Right lobe of liver (tissue), 4 donors: Measurements from ENCODE around the gene TNFRSF19.

Source experiments
- CTCF ChIP-seq, 4 donors: fragments of 200-600 bp in 3 of 4; fragments of 450-650 bp in 1 of 4; IDR thresholded peaks; one replicate each; pipeline versions ENCODE4 v1.5.1 to v1.8.0; 2016 to 2022; ENCODE audit warnings: antibody characterized with exemption in 4 of 4, mild to moderate bottlenecking in 2 of 4
- POLR2A ChIP-seq: fragments of 450-650 bp; IDR thresholded peaks from one replicate; pipeline ENCODE4 v1.6.1; 2017; ENCODE audit warnings: antibody characterized with exemption, mild to moderate bottlenecking
- donor health status: DM: no; HTN: no; CAD: no.
- donor health status: DM: no; HTN: no; CAD: no.
- donor health status: DM: no; HTN: yes; CAD: no.

GRCh38 chr13:23558675-23559536, 11.3 kb upstream of the TNFRSF19 start:
- no peak for TF ChIP-seq CTCF (IDR thresholded peaks at IDR 0.05)
- TF ChIP-seq POLR2A = no peak
